PC-3 (cell line): ENCODE results near the gene SRP68. TPM values are rescaled to one million over a fixed set of nuclear protein-coding genes. Genes with fewer than 3 reads are reported as not detected.

Experiments
- ATAC-seq: fragments of 200-7000 bp; cut with Tn5 transposase; 2 replicates; pipeline ENCODE4 v1.9.1; 2020; ENCODE audit warnings: mild to moderate bottlenecking, moderate library complexity
- BruUV-seq: library from RNA; stranded (reverse); fragments of 400-500 nt; replicated peaks from 2 replicates; lab custom pipeline; 2021; lab: Mats Ljungman, UMichigan
- CTCF ChIA-PET: fragments of 300-600 bp; sonication (Branson Sonifier 250); formaldehyde crosslinking; loops from one replicate; lab custom pipeline; 2022; ENCODE audit warnings: antibody characterized with exemption; lab: Charles Lee
- POLR2A ChIA-PET: fragments of 300-600 bp; sonication (Branson Sonifier 250); formaldehyde crosslinking; loops from one replicate; lab custom pipeline; 2022; ENCODE audit warnings: antibody characterized with exemption; ENCODE audit not compliant: unreplicated experiment; lab: Charles Lee
- DNase-seq: peaks from one replicate; pipeline ENCODE4 v3.0.0-alpha.2; 2015
- H2AFZ ChIP-seq: fragments of 300-600 bp; sonication (generic); 2 replicates; pipeline ENCODE4 v1.6.0; 2016; ENCODE audit warnings: antibody characterized with exemption, low read length
- H3F3A ChIP-seq: fragments of 300-600 bp; sonication (generic); one replicate; pipeline ENCODE4 v1.6.0; 2017; ENCODE audit warnings: antibody characterized with exemption, low read length, control low read depth, mild to moderate bottlenecking; ENCODE audit not compliant: unreplicated experiment
- H3K27ac ChIP-seq: fragments of 300-600 bp; sonication (generic); 2 replicates; pipeline ENCODE4 v1.5.1; 2016; ENCODE audit warnings: mild to moderate bottlenecking, low read length
- H3K27me3 ChIP-seq: fragments of 300-600 bp; sonication (generic); 2 replicates; pipeline ENCODE4 v1.6.1; 2016; ENCODE audit warnings: low read length, mixed read lengths
- H3K36me3 ChIP-seq: fragments of 300-600 bp; sonication (generic); 2 replicates; pipeline ENCODE4 v1.6.1; 2016; ENCODE audit warnings: low read depth, mixed run types, low read length, mixed read lengths
- H3K4me1 ChIP-seq: fragments of 300-600 bp; sonication (generic); 2 replicates; pipeline ENCODE4 v1.5.1; 2016; ENCODE audit warnings: low read length; ENCODE audit not compliant: insufficient read depth
- H3K4me2 ChIP-seq: fragments of 300-600 bp; sonication (generic); 2 replicates; pipeline ENCODE4 v1.6.0; 2016; ENCODE audit warnings: low read length
- H3K4me3 ChIP-seq: fragments of 300-600 bp; sonication (generic); 2 replicates; pipeline ENCODE4 v1.5.1; 2016; ENCODE audit warnings: mild to moderate bottlenecking, low read length, mixed read lengths
- H3K79me2 ChIP-seq: fragments of 300-600 bp; sonication (generic); 2 replicates; pipeline ENCODE4 v1.6.1; 2017; ENCODE audit warnings: low read length, mixed read lengths
- H3K9ac ChIP-seq: fragments of 300-600 bp; sonication (generic); 2 replicates; pipeline ENCODE4 v1.6.0; 2016; ENCODE audit warnings: mild to moderate bottlenecking, low read length
- H3K9me2 ChIP-seq: fragments of 300-600 bp; sonication (generic); replicated peaks from 2 replicates; pipeline ENCODE4 v1.6.1; 2016; ENCODE audit warnings: mixed run types, low read length, mixed read lengths
- H3K9me3 ChIP-seq: fragments of 300-600 bp; sonication (generic); 2 replicates; pipeline ENCODE4 v1.6.1; 2016; ENCODE audit warnings: low read length, mixed read lengths
- H4K20me1 ChIP-seq: fragments of 300-600 bp; sonication (generic); 2 replicates; pipeline ENCODE4 v1.6.1; 2016; ENCODE audit warnings: low read length, mixed read lengths
- CTCF ChIP-seq: fragments of 300-600 bp; sonication (generic); conservative IDR thresholded peaks from 2 replicates; pipeline ENCODE4 v1.5.1; 2017; ENCODE audit warnings: antibody characterized with exemption, low read depth, mild to moderate bottlenecking, low read length
- EZH2phosphoT487 ChIP-seq: fragments of 300-600 bp; sonication (generic); IDR thresholded peaks from 2 replicates; pipeline ENCODE4 v1.6.1; 2018; ENCODE audit warnings: mild to moderate bottlenecking, antibody characterized with exemption, low read length, borderline replicate concordance
- intact Hi-C: fragments of 100-400 bp; cut with micrococcal nuclease; formaldehyde crosslinking; loops from 2 replicates; pipeline ENCODE4 v1.9.0; 2023
- total RNA-seq: library from RNA; depleted of rRNA; stranded (reverse); fragments of >200 nt; gene quantifications from 2 replicates; pipeline ENCODE4 v1.2.3, GENCODE V29; 2014

Gene SRP68
- total RNA-seq, 1 experiment from 2014 or later: 60.8 TPM

GRCh38 chr17:76000755-76001521 is 71.4 kb downstream of the SRP68 start, which contains the start of gene CDK3:
CDK3 (plus strand) TSS chr17:76000855; CDS start chr17:76001426, 571 bp downstream.
- H3K9me3 ChIP-seq: no peaks in the 10 kb centered on the region
- no peaks in the 10 kb centered on the region for H3K9me2 ChIP-seq
- no TSS peak for BruUV-seq
- CTCF ChIA-PET: interaction anchor here (0.5 to 1.0 kb wide), 4 partner anchors 13 to 52 kb away, joined by 3 to 6 read pairs (median 5); no protein-coding TSS in a partner anchor
- ATAC-seq: no peak
- no peak for DNase-seq
- no peaks in the 10 kb centered on the region for H3K27me3 ChIP-seq
- no peak within 1 kb of the TSS for H2AFZ ChIP-seq
- H4K20me1 ChIP-seq: no peaks in the 10 kb centered on the region
- no peaks in the 10 kb centered on the region for H3K79me2 ChIP-seq
- POLR2A ChIA-PET: no interaction called here
- H3K4me3 ChIP-seq: no peak within 1 kb of the TSS
- no peak within 1 kb of the TSS for H3K27ac ChIP-seq
- H3K4me1 ChIP-seq: peaks cover 31% of the 10 kb centered on the region
- no peaks in the 10 kb centered on the region; the same call in 1 of the 2 replicates for H3K36me3 ChIP-seq
- H3F3A ChIP-seq: no peaks in the 10 kb centered on the region
- TF ChIP-seq CTCF (peak; percentile 44; the same call in 1 of the 2 replicates), EZH2phosphoT487 (no peak)
- no peak within 1 kb of the TSS for H3K4me2 ChIP-seq
- H3K9ac ChIP-seq: no peak within 1 kb of the TSS
- intact Hi-C loops: no loop called here

- Histone ChIP-seq H3K4me1 (peaks cover 32% of the 10 kb centered on the region), H4K20me1 (no peaks in the 10 kb centered on the region), H3K79me2 (no peaks in the 10 kb centered on the region), H3K4me3 (no peak overlapping the region), H3K27ac (no peak overlapping the region), H3K9ac (no peak overlapping the region), H3K36me3 (no peaks in the 10 kb centered on the region; the same call in 1 of the 2 replicates), H3K4me2 (no peak overlapping the region), H2AFZ (no peak overlapping the region), H3K9me2 (no peaks in the 10 kb centered on the region), H3K27me3 (no peaks in the 10 kb centered on the region), H3K9me3 (no peaks in the 10 kb centered on the region), H3F3A (no peaks in the 10 kb centered on the region)
- DNase-seq: peak; percentile 67
- peak; percentile 96 for TF ChIP-seq CTCF
- TF ChIP-seq EZH2phosphoT487: no peak
- no TSS peak for BruUV-seq
- intact Hi-C loops: no loop called here
- POLR2A ChIA-PET: no interaction called here
- ATAC-seq: peak; percentile 23; the same call in 1 of the 2 replicates
- CTCF ChIA-PET: interaction anchor here (0.5 to 1.0 kb wide), 3 partner anchors 35 to 51 kb away, joined by 3 to 6 read pairs (median 5); no protein-coding TSS in a partner anchor
These were observed 72.1 kb downstream of the SRP68 start for GRCh38 chr17:76000016-76000754.
